ENCODE results near the gene CPT1B. TPM values are rescaled to one million over a fixed set of nuclear protein-coding genes. Genes with fewer than 3 reads are reported as not detected.

Gene CPT1B
- total and polyA plus RNA-seq, 2 donors (not counting 3 experiments of a cell fraction or from before 2014, with no cell fraction given): 7.1 TPM

DNA sequence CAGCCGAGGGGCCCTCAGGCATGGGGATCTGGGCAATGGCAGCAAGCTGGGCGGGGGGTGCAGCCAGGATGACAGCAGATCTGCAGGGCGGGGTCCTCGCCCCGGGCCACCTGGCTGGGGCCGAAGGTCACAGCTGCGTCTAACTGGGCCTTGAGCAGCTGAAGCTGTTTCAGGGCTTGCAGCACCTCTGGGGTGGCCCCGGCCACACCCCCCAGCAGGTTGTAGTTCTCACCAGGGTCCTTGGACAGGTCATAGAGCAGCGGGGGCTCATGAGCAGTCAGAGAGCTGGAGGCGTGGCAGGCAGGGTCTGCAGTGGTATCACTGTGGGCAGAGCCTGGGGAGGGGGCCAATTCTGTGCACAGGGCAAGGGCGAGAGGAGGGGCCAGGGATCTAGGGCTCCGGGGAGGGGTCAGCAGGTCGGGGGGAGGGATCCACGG, 46.9 kb upstream of the CPT1B start:
- no TSS peak for BruUV-seq (replicated peaks)
- ChIA-PET POLR2A (no interaction called here), CTCF (interaction anchor here (1.4 to 4.0 kb wide), 4 partner anchors 60 to 150 kb away, joined by 4 to 26 read pairs (median 5); no protein-coding TSS in a partner anchor)
- Histone ChIP-seq H3K27me3 (ENCODE audit: control insufficient read depth in 2 of 2, insufficient read depth in 2 of 2, low read length in 2 of 2) (no peaks in the 10 kb centered on the region), H3K9me1 (replicated peaks; ENCODE audit: control insufficient read depth, extremely low read depth, insufficient read depth, low read length) (no peaks in the 10 kb centered on the region), H3K79me2 (ENCODE audit: control insufficient read depth, insufficient read depth, low read length) (no peaks in the 10 kb centered on the region), H3K36me3 (ENCODE audit: control insufficient read depth in 2 of 2, extremely low read depth in 1 of 2, insufficient read depth in 2 of 2, low read length in 2 of 2) (no peaks in the 10 kb centered on the region), H3K4me2 (ENCODE audit: insufficient read depth, low read length) (no peak overlapping the region), H3K9ac (replicated peaks; ENCODE audit: extremely low read depth, insufficient read depth, low read length) (no peak overlapping the region), H4K20me1 (replicated peaks; ENCODE audit: control insufficient read depth, extremely low read depth, insufficient read depth, low read length) (no peaks in the 10 kb centered on the region), H3K9me3 (replicated peaks; ENCODE audit: control insufficient read depth, insufficient read depth, low read length) (no peaks in the 10 kb centered on the region), H2AFZ (ENCODE audit: low read depth, low read length) (no peak overlapping the region), H3K4me3 (replicated peaks in 1 of 3; ENCODE audit: insufficient read depth in 1 of 3, low read depth in 1 of 3, low read length in 3 of 3) (no peak overlapping the region), H3K27ac (ENCODE audit: insufficient read depth, low read depth, low read length) (no peak overlapping the region), H3K4me1 (ENCODE audit: control insufficient read depth, extremely low read depth, insufficient read depth, low read length) (peaks cover 24% of the 10 kb centered on the region)
- DNase-seq (ENCODE audit: low read depth, low spot score) (no peak), FAIRE-seq (no peak)
- dilution Hi-C loops (cut with MboI; ENCODE audit: extremely low pct_ligation_motif_present, low sequenced_read_pairs) (no loop called here), intact Hi-C loops (cut with micrococcal nuclease) (no loop called here)
- no peak for TF ChIP-seq EZH2 (IDR thresholded peaks at IDR 0.05; ENCODE audit: borderline replicate concordance, low read depth, low read length, severe bottlenecking)
- TF ChIP-seq JUN (IDR thresholded peaks at IDR 0.05; ENCODE audit: borderline replicate concordance, insufficient read depth, insufficient read length, low read depth): no peak
- TF ChIP-seq POLR2AphosphoS5 (IDR thresholded peaks at IDR 0.05; ENCODE audit: insufficient read depth, low read depth, low read length): no peak
- TF ChIP-seq, protein P1, sequence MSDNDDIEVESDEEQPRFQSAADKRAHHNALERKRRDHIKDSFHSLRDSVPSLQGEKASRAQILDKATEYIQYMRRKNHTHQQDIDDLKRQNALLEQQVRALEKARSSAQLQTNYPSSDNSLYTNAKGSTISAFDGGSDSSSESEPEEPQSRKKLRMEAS (IDR thresholded peaks at IDR 0.05; ENCODE audit: insufficient read depth, insufficient read length): no peak
- no peak for TF ChIP-seq FOS (IDR thresholded peaks at IDR 0.05; ENCODE audit: borderline replicate concordance, insufficient read depth, low read length)
- no peak for TF ChIP-seq CTCF (IDR thresholded peaks at IDR 0.05; ENCODE audit: extremely low read depth in 1 of 2, insufficient read depth in 1 of 2, low read depth in 1 of 2, low read length in 2 of 2)
- TF ChIP-seq MYC (IDR thresholded peaks at IDR 0.05; ENCODE audit: low read depth, low read length): no peak
- no peak for TF ChIP-seq POLR2A (IDR thresholded peaks at IDR 0.05; ENCODE audit: low read depth, low read length)
- no peak for TF ChIP-seq GATA2 (IDR thresholded peaks at IDR 0.05; ENCODE audit: insufficient read depth, insufficient read length, low read depth, low read length)

All from endothelial cell of umbilical vein (primary cell).